ENCODE data around the gene PRH1.

Gene PRH1

GRCh38 chr12:10891937-10892336 lies 7.9 kb upstream of the PRH1 start:
- Histone ChIP-seq H3K4me3 (replicated peaks; ENCODE audit: insufficient read depth, low read length) (no peak overlapping the region), H3K27me3 (ENCODE audit: insufficient read depth, poor library complexity, severe bottlenecking) (no peaks in the 10 kb centered on the region), H3K27ac (replicated peaks) (no peak overlapping the region)
- no peak for TF ChIP-seq REST (IDR thresholded peaks at IDR 0.05; ENCODE audit: insufficient replicate concordance, low read depth)
- no peak for TF ChIP-seq CTCF (IDR thresholded peaks at IDR 0.05; ENCODE audit: insufficient read depth, low read length)
- no peak for TF ChIP-seq POLR2AphosphoS5 (IDR thresholded peaks at IDR 0.05; ENCODE audit: low read depth)
- TF ChIP-seq SPI1 (IDR thresholded peaks at IDR 0.05; ENCODE audit: borderline replicate concordance, low read depth), result no peak
- TF ChIP-seq GABPA (IDR thresholded peaks at IDR 0.05; ENCODE audit: low read depth), result no peak
- DNase-seq (ENCODE audit: low read depth in 1 of 2, low spot score in 1 of 2), result no peak

- Histone ChIP-seq H3K27ac (replicated peaks) (no peak overlapping the region), H3K4me3 (replicated peaks; ENCODE audit: insufficient read depth, low read length) (no peak overlapping the region), H3K27me3 (ENCODE audit: insufficient read depth, poor library complexity, severe bottlenecking) (no peaks in the 10 kb centered on the region)
- no peak for TF ChIP-seq GABPA (IDR thresholded peaks at IDR 0.05; ENCODE audit: low read depth)
- no peak for TF ChIP-seq REST (IDR thresholded peaks at IDR 0.05; ENCODE audit: insufficient replicate concordance, low read depth)
- no peak for TF ChIP-seq POLR2AphosphoS5 (IDR thresholded peaks at IDR 0.05; ENCODE audit: low read depth)
- TF ChIP-seq SPI1 (IDR thresholded peaks at IDR 0.05; ENCODE audit: borderline replicate concordance, low read depth), result no peak
- TF ChIP-seq CTCF (IDR thresholded peaks at IDR 0.05; ENCODE audit: insufficient read depth, low read length), result no peak
- DNase-seq (ENCODE audit: low read depth in 1 of 2, low spot score in 1 of 2), result no peak
Measured at GRCh38 chr12:10889226-10889625, 5.2 kb upstream of the PRH1 start.

- Histone ChIP-seq H3K4me3 (replicated peaks; ENCODE audit: insufficient read depth, low read length) (no peak overlapping the region), H3K27ac (replicated peaks) (no peak overlapping the region)
- TF ChIP-seq CTCF (IDR thresholded peaks at IDR 0.05; ENCODE audit: insufficient read depth, low read length) (no peak), POLR2AphosphoS5 (IDR thresholded peaks at IDR 0.05; ENCODE audit: low read depth) (no peak), SPI1 (IDR thresholded peaks at IDR 0.05; ENCODE audit: borderline replicate concordance, low read depth) (no peak)
Measured at GRCh38 chr12:10873378-10873777, 10.7 kb downstream of the PRH1 start.

GRCh38 chr12:10867381-10867780 lies 16.7 kb downstream of the PRH1 start:
- TF ChIP-seq CTCF (IDR thresholded peaks at IDR 0.05; ENCODE audit: insufficient read depth, low read length) (no peak), REST (IDR thresholded peaks at IDR 0.05; ENCODE audit: insufficient replicate concordance, low read depth) (no peak), POLR2AphosphoS5 (IDR thresholded peaks at IDR 0.05; ENCODE audit: low read depth) (no peak), SPI1 (IDR thresholded peaks at IDR 0.05; ENCODE audit: borderline replicate concordance, low read depth) (no peak), GABPA (IDR thresholded peaks at IDR 0.05; ENCODE audit: low read depth) (no peak)
- no peak for DNase-seq (ENCODE audit: low read depth in 1 of 2, low spot score in 1 of 2)
- Histone ChIP-seq H3K27me3 (ENCODE audit: insufficient read depth, poor library complexity, severe bottlenecking) (no peaks in the 10 kb centered on the region), H3K27ac (replicated peaks) (no peak overlapping the region), H3K4me3 (replicated peaks; ENCODE audit: insufficient read depth, low read length) (no peak overlapping the region)

More at GRCh38 chr12:10873378-10873777, 10.7 kb downstream of the PRH1 start:
- no peak for DNase-seq (ENCODE audit: low read depth in 1 of 2, low spot score in 1 of 2)
- H3K27me3 ChIP-seq (ENCODE audit: insufficient read depth, poor library complexity, severe bottlenecking), result no peaks in the 10 kb centered on the region

All from HL-60 (cell line).